Midbrain (tissue), 1 donor: Measurements from ENCODE around the gene DPY19L1.
"Not testable (repeated sequence)": the region's sequence is repeated elsewhere in the genome, so short reads cannot be mapped to it uniquely, and the experiment has no call there.

Experiments
- DNase-seq: peaks from one replicate; lab custom pipeline; 2025; lab: John Stamatoyannopoulos, UW

DPY19L1 gene

GRCh38 chr7:35032166-35032565 is 5.1 kb downstream of the DPY19L1 start:
- no peak for DNase-seq

- no peak for DNase-seq
These were observed 6.4 kb downstream of the DPY19L1 start for GRCh38 chr7:35030848-35031247.

- no peak for DNase-seq
These were observed 8.0 kb downstream of the DPY19L1 start for GRCh38 chr7:35029311-35029710.

- no peak for DNase-seq
These were observed 11.1 kb downstream of the DPY19L1 start for GRCh38 chr7:35026150-35026549.

GRCh38 chr7:35025369-35025870 is 11.9 kb downstream of the DPY19L1 start:
- no peak for DNase-seq

GRCh38 chr7:35024298-35024697 is 13.0 kb downstream of the DPY19L1 start:
- DNase-seq: no peak

- DNase-seq: no peak
These were observed 14.6 kb downstream of the DPY19L1 start for GRCh38 chr7:35022725-35023124.

- DNase-seq: no peak
These were observed 15.8 kb downstream of the DPY19L1 start for GRCh38 chr7:35021445-35021844.

- DNase-seq: no peak
These were observed 17.5 kb downstream of the DPY19L1 start for GRCh38 chr7:35019801-35020200.

- no peak for DNase-seq
These were observed 18.0 kb downstream of the DPY19L1 start for GRCh38 chr7:35019179-35019729.

- DNase-seq: no peak
These were observed 21.9 kb downstream of the DPY19L1 start for GRCh38 chr7:35015346-35015859.

- DNase-seq: no peak
These were observed 25.1 kb downstream of the DPY19L1 start for GRCh38 chr7:35012160-35012559.

GRCh38 chr7:35011085-35011484 is 26.2 kb downstream of the DPY19L1 start:
- no peak for DNase-seq

GRCh38 chr7:35007768-35008167 is 29.5 kb downstream of the DPY19L1 start:
- no peak for DNase-seq

- DNase-seq: no peak
These were observed 32.7 kb downstream of the DPY19L1 start for GRCh38 chr7:35004531-35005095.

GRCh38 chr7:35003679-35004303 is 33.5 kb downstream of the DPY19L1 start:
- DNase-seq: no peak

GRCh38 chr7:35003177-35003650 is 34.1 kb downstream of the DPY19L1 start:
- DNase-seq: not testable (repeated sequence)

- DNase-seq: not testable (repeated sequence)
These were observed 39.0 kb downstream of the DPY19L1 start for GRCh38 chr7:34998335-34998734.

- not testable (repeated sequence) for DNase-seq
These were observed 40.7 kb downstream of the DPY19L1 start for GRCh38 chr7:34996423-34997090.

GRCh38 chr7:34995757-34996156 is 41.5 kb downstream of the DPY19L1 start:
- no peak for DNase-seq

- no peak for DNase-seq
These were observed 45.1 kb downstream of the DPY19L1 start for GRCh38 chr7:34991938-34992840.
